Measurements from ENCODE around the gene BMI1. TPM values are rescaled to one million over a fixed set of nuclear protein-coding genes. Genes with fewer than 3 reads are reported as not detected.

BMI1 gene
- total and polyA plus RNA-seq, 2 donors (not counting 3 experiments of a cell fraction or from before 2014, with no cell fraction given): 12.0 to 25.1 TPM

DNA sequence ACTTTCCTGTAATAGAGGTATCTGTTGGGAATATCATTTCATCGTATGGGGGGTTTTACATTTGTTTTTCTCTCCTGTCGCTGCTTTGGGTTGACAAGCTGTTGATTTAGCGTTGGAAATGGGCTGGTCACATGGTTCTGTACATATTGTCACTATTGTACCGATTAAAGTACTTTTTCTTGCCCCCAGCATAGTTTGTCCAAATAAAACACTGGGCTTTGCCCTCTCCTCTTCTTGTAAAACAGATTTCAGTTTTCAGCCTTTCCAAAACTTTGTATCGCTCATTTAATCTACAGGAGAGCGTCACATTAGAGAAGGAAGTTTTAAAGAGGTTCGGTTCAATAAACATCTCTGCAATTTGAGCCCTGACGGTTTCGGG, 4.0 kb downstream of the BMI1 start:
- FAIRE-seq (no peak), DNase-seq (ENCODE audit: low read depth, low spot score) (no peak)
- no peak overlapping the region for H3K27ac ChIP-seq (ENCODE audit: insufficient read depth, low read depth, low read length)
- BruUV-seq (replicated peaks): no TSS peak
- peaks cover 3 to 6% of the 10 kb centered on the region in 2 experiments for H3K36me3 ChIP-seq (ENCODE audit: control insufficient read depth in 2 of 2, extremely low read depth in 1 of 2, insufficient read depth in 2 of 2, low read length in 2 of 2)
- intact Hi-C loops (cut with micrococcal nuclease) (loop anchor here (5.0 to 10.0 kb wide), 2 partner anchors 662 to 800 kb away; partner anchors contain the start of gene SKIDA1), dilution Hi-C loops (cut with MboI; ENCODE audit: extremely low pct_ligation_motif_present, low sequenced_read_pairs) (no loop called here)
- TF ChIP-seq GATA2 (IDR thresholded peaks at IDR 0.05; ENCODE audit: insufficient read depth, insufficient read length, low read depth, low read length) (no peak), MYC (IDR thresholded peaks at IDR 0.05; ENCODE audit: low read depth, low read length) (no peak), POLR2AphosphoS5 (IDR thresholded peaks at IDR 0.05; ENCODE audit: insufficient read depth, low read depth, low read length) (no peak), JUN (IDR thresholded peaks at IDR 0.05; ENCODE audit: borderline replicate concordance, insufficient read depth, insufficient read length, low read depth) (no peak), FOS (IDR thresholded peaks at IDR 0.05; ENCODE audit: borderline replicate concordance, insufficient read depth, low read length) (no peak), MAX (IDR thresholded peaks at IDR 0.05; ENCODE audit: insufficient read depth, insufficient read length) (no peak), POLR2A (IDR thresholded peaks at IDR 0.05; ENCODE audit: low read depth, low read length) (no peak), CTCF (IDR thresholded peaks at IDR 0.05; ENCODE audit: extremely low read depth in 1 of 2, insufficient read depth in 1 of 2, low read depth in 1 of 2, low read length in 2 of 2) (no peak), EZH2 (IDR thresholded peaks at IDR 0.05; ENCODE audit: borderline replicate concordance, low read depth, low read length, severe bottlenecking) (no peak)
- POLR2A ChIA-PET: no interaction called here
- peaks cover 23 to 32% of the 10 kb centered on the region in 2 experiments for H3K27me3 ChIP-seq (ENCODE audit: control insufficient read depth in 2 of 2, insufficient read depth in 2 of 2, low read length in 2 of 2)
- H3K9ac ChIP-seq (replicated peaks; ENCODE audit: extremely low read depth, insufficient read depth, low read length): peak overlapping the region; percentile 44
- peaks cover 21% of the 10 kb centered on the region for H3K4me1 ChIP-seq (ENCODE audit: control insufficient read depth, extremely low read depth, insufficient read depth, low read length)
- H3K4me3 ChIP-seq (replicated peaks in 1 of 3; ENCODE audit: insufficient read depth in 1 of 3, low read depth in 1 of 3, low read length in 3 of 3): peak overlapping the region; percentile 64 to 83 (median 82)
- CTCF ChIA-PET: interaction anchor here (0.6 to 1.0 kb wide), 3 partner anchors 9 to 222 kb away, joined by 3 read pairs; partner anchors contain the start of gene COMMD3
- H3K9me1 ChIP-seq (replicated peaks; ENCODE audit: control insufficient read depth, extremely low read depth, insufficient read depth, low read length): no peaks in the 10 kb centered on the region
- peak overlapping the region; percentile 95 for H3K4me2 ChIP-seq (ENCODE audit: insufficient read depth, low read length)
- H3K9me3 ChIP-seq (replicated peaks; ENCODE audit: control insufficient read depth, insufficient read depth, low read length): no peaks in the 10 kb centered on the region
- H4K20me1 ChIP-seq (replicated peaks; ENCODE audit: control insufficient read depth, extremely low read depth, insufficient read depth, low read length): peaks cover 10% of the 10 kb centered on the region
- no peaks in the 10 kb centered on the region for H3K79me2 ChIP-seq (ENCODE audit: control insufficient read depth, insufficient read depth, low read length)
- no peak overlapping the region for H2AFZ ChIP-seq (ENCODE audit: low read depth, low read length)

All from endothelial cell of umbilical vein (primary cell).